ENCODE data around the gene ZDHHC14. TPM values are rescaled to one million over a fixed set of nuclear protein-coding genes. Genes with fewer than 3 reads are reported as not detected.

The ZDHHC14 gene
- total RNA-seq, 2 experiments from 2014 or later, result 1.3 to 1.6 TPM

DNA sequence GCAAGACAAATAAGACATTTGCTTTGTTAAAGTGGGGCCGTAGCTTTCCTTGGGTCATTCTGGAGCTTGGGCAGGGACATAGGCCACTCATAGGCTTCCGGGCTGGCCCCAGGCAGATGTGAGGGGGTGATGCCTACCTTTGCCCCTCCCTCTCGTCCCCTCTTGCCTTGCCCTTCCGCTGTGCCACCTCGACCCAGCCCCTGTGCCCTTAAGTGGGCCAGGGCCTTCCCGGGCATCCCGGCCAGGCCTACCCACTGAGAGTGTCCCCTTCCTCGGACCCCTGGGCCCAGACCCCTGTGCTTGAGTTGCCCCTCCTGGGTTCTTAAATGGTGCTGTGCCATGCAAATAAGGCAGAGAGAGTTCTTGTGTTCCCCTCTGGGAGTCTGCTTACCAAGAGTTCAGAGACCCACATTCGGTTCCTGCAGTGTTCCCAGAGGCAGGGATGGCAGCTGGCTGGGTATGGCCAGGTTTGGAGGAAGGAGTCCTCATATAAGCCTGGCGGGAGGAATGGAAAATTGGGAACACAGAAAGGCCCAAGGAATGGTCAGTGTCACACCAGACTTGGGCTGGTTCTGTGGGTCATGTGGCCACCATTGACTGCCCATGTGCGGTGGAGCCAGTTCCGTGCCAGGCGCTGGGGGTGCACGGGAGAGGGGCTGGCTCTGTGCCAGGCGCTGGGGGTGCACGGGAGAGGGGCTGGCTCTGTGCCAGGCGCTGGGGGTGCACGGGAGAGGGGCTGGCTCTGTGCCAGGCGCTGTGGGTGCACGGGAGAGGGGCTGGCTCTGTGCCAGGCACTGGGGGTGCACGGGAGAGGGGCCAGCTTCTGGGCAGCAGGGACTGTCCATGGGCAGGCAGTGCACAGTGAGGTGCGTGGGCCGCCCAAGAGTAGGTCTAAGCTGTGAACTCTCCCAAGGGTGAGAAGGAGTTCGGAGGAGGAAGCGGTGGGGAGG, 268.6 kb downstream of the ZDHHC14 start:
- Mint-ChIP-seq H3K27me3 (no peaks in the 10 kb centered on the region), H3K4me3 (no peak overlapping the region), H3K27ac (no peak overlapping the region), H3K36me3 (ENCODE audit: low read depth) (no peaks in the 10 kb centered on the region), H3K9me3 (no peaks in the 10 kb centered on the region), H3K4me1 (ENCODE audit: low read depth) (peaks cover 12% of the 10 kb centered on the region)
- no peak for ATAC-seq (ENCODE audit: poor library complexity)
- Histone ChIP-seq H3K4me3 (ENCODE audit: low read length) (no peak overlapping the region), H3K36me3 (ENCODE audit: insufficient read depth, low read length) (no peaks in the 10 kb centered on the region), H3K4me1 (ENCODE audit: insufficient read depth, low read length) (peaks cover 5% of the 10 kb centered on the region), H3K9me3 (ENCODE audit: control insufficient read depth in 1 of 2, insufficient read depth in 1 of 2, low read length in 2 of 2) (no peaks in the 10 kb centered on the region), H3K27me3 (ENCODE audit: control insufficient read depth in 1 of 2, insufficient read depth in 2 of 2, low read length in 2 of 2) (no peaks in the 10 kb centered on the region), H3K27ac (ENCODE audit: low read depth in 1 of 2, low read length in 2 of 2) (no peak overlapping the region)
- DNase-seq, result no peak
- intact Hi-C loops (cut with DNase I, micrococcal nuclease), result no loop called here
- ChIA-PET CTCF (no interaction called here), POLR2A (no interaction called here)
- TF ChIP-seq CTCF (IDR thresholded peaks at IDR 0.05), result no peak

GRCh38 chr6:157650261-157650640, 269.3 kb downstream of the ZDHHC14 start:
- H3K36me3 Mint-ChIP-seq (ENCODE audit: low read depth), result no peaks in the 10 kb centered on the region
- Histone ChIP-seq H3K4me3 (ENCODE audit: low read length) (no peak overlapping the region), H3K27ac (ENCODE audit: low read depth in 1 of 2, low read length in 2 of 2) (no peak overlapping the region), H3K27me3 (ENCODE audit: control insufficient read depth in 1 of 2, insufficient read depth in 2 of 2, low read length in 2 of 2) (no peaks in the 10 kb centered on the region), H3K36me3 (ENCODE audit: insufficient read depth, low read length) (no peaks in the 10 kb centered on the region), H3K4me1 (ENCODE audit: insufficient read depth, low read length) (peaks cover 5% of the 10 kb centered on the region), H3K9me3 (ENCODE audit: control insufficient read depth in 1 of 2, insufficient read depth in 1 of 2, low read length in 2 of 2) (no peaks in the 10 kb centered on the region)
- TF ChIP-seq CTCF (IDR thresholded peaks at IDR 0.05), result no peak
- ChIA-PET POLR2A (no interaction called here), CTCF (no interaction called here)
- H3K4me1 Mint-ChIP-seq (ENCODE audit: low read depth), result peaks cover 12% of the 10 kb centered on the region
- H3K27ac Mint-ChIP-seq, result no peak overlapping the region
- H3K27me3 Mint-ChIP-seq, result no peaks in the 10 kb centered on the region
- H3K9me3 Mint-ChIP-seq, result no peaks in the 10 kb centered on the region
- DNase-seq, result no peak
- intact Hi-C loops (cut with DNase I, micrococcal nuclease), result no loop called here
- no peak for ATAC-seq (ENCODE audit: poor library complexity)
- no peak overlapping the region for H3K4me3 Mint-ChIP-seq

DNA sequence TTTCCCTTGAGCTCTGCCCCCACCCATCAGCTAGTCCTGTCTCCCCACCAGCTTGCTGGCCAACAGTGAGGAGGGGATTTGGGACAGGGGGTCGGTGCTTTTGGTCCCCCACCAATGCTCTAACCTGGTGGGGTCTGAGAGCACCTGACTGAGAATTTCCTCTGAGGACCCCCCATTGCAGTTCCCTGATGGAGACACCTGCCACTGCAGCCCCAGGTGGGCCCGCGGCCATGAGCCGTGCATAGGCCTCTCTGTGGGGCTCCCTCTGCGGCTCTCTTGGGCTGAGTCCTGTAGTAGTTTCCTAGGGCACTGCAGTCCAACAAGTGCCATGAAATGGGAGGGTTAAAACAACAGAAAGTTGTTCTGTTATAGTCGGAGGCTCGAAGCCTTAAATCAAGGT, 269.8 kb downstream of the ZDHHC14 start:
- no peak for TF ChIP-seq CTCF (IDR thresholded peaks at IDR 0.05)
- CTCF ChIA-PET, result no interaction called here
- DNase-seq, result no peak
- Mint-ChIP-seq H3K9me3 (no peaks in the 10 kb centered on the region), H3K27me3 (no peaks in the 10 kb centered on the region), H3K36me3 (ENCODE audit: low read depth) (no peaks in the 10 kb centered on the region), H3K4me3 (no peak overlapping the region), H3K27ac (no peak overlapping the region), H3K4me1 (ENCODE audit: low read depth) (peaks cover 12% of the 10 kb centered on the region)
- intact Hi-C loops (cut with DNase I, micrococcal nuclease), result no loop called here
- Histone ChIP-seq H3K36me3 (ENCODE audit: insufficient read depth, low read length) (no peaks in the 10 kb centered on the region), H3K4me3 (ENCODE audit: low read length) (no peak overlapping the region), H3K27me3 (ENCODE audit: control insufficient read depth in 1 of 2, insufficient read depth in 2 of 2, low read length in 2 of 2) (no peaks in the 10 kb centered on the region), H3K4me1 (ENCODE audit: insufficient read depth, low read length) (peaks cover 5% of the 10 kb centered on the region), H3K27ac (ENCODE audit: low read depth in 1 of 2, low read length in 2 of 2) (no peak overlapping the region), H3K9me3 (ENCODE audit: control insufficient read depth in 1 of 2, insufficient read depth in 1 of 2, low read length in 2 of 2) (no peaks in the 10 kb centered on the region)
- POLR2A ChIA-PET, result no interaction called here
- no peak for ATAC-seq (ENCODE audit: poor library complexity)
